Measurements from ENCODE around the gene NT5DC4.

NT5DC4 gene

DNA sequence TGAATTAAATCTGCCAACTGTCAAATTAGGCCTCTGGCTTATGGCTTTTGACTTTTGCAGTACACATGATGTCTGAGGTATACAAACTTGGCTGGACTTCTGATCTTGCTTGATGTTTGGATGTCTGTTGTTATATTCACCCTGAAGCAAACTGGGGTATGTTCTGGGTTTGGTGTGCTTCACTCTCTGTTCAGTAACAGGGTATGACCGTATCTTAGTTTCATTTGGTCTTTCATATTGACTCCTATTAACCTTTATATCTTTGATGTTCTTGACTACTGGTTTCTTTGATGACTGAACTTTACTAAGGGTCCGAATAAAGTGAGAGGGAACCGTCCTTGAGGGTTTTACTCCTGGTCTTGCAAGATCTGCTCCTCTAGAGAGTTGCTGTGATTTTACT, 35.4 kb downstream of the NT5DC4 start:
- DNase-seq = no peak

DNA sequence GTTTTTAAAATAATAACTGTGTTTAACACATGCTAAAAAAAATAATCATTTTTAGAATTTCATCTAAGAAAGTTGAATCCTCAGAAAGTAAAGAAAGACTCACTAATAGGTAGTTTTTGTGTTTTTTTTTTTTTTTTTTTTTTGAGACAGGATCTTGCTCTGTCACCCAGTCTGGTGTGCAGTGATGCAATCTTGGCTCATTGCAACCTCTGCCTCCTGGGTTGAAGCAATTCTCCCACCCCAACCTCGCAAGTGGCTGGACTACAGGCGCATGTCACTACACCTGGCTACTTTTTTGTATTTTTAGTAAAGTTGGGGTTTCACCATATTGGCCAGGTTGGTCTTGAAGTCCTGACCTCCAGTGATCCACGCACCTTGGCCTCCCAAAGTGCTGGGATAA, 36.4 kb downstream of the NT5DC4 start:
- DNase-seq = no peak

DNA sequence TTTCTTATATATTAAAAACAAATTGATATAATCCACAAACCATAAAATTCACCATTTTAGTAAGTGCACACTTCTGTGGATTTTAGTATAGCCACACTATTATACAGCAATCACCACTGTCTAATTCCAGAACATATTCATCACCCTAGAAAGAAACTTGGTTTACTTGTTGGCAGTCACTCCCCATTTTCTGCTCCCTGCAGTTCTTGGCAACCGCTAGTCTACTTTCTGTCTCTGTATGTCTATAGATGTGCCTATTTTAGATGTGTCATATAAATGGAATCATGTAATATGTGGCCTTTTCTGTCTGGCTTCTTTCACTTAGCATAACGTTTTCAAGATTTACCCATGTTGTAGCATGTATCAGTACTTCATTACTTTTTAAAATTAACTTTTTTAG, 37.9 kb downstream of the NT5DC4 start:
- no peak for DNase-seq

DNA sequence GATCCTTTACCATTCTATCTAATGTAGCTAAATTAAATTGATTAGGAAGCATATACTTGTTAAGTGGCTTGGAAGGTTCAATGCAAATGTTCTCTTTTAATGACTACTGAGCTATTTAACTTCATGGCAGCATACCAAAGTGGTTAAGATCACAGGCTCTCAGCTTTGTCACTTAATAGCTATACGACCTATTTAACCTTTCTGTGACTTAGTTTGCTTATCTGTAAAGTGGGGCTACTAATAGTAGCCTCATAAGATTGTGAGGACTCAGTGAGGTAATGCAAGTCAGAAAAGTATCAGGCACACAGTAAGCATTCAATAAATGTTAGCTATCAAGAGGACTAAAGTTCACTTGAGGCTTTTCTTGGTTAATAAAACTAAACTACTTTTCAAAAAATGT, 39.3 kb downstream of the NT5DC4 start:
- no peak for DNase-seq

DNA sequence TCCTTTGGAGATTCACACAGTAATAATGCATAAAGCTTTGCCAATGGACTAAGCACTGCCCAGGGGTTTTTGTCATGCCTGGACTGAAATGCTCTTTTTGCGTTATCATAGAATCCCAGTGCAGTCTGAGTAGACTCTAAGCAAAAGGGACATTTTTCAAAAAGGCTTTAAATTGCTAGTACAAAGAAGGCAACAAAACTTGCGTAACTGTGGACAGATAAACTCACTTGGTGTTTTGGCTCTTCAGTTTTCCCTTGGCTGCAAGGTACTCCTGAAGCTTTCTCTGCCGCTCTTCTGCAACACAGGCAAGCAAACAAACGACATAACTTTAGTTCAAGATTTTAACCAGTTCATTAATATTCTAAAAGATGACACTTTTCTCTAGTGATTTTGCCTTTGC, 41.5 kb downstream of the NT5DC4 start:
- no peak for DNase-seq

DNA sequence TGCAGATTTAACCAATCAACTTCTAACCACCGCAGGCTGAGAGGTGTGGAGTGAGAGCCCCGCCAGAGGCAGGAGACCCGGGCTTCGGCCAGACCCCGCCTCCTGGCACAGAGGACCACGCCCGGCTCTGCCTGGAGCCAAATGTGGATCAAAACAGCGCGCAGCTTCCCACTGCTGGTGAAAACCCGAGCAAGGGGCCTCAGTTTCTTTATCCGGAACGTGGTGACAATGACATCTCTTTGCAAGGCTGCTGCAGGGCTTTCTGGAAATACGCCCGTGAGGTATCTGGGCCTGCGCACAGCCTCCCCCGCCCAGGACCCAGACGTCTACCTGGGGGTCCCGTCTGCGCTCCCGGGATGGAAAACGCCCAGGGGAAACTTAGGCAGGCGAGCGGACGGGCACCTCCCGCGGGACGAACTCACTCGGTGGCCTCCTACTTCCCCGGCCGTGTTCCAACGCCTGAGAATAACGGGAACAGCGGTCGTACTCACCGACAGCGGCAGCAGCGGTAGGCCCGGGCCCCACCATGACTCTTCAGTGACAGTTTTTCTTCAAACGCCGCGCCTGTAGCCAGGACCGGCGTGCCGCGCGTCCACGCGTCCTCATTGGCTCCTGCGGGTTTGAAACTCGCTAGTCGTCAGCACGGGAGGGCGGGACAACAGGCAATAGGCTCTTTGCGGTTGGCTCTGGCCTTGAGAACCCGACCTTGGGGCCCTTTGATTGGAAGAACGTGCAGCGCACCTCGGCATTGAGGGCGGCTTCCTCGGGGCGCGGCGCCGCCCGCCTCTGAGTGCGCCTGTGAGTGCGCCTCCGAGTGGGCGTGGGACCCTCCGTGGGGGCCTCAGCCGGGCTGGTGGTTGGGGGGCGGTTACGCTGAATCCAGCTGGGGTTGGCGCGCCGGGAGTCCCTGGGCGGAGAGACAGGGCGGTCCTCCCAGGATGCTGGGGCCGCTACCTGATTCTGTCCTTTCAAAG, 43.5 kb downstream of the NT5DC4 start, which contains the start of gene CKAP2L:
TSS of gene CKAP2L (minus strand) at position 539 of the 974 bp plus-strand sequence. CDS start at position 528, 11 bp downstream.
- DNase-seq = peak; percentile 99

DNA sequence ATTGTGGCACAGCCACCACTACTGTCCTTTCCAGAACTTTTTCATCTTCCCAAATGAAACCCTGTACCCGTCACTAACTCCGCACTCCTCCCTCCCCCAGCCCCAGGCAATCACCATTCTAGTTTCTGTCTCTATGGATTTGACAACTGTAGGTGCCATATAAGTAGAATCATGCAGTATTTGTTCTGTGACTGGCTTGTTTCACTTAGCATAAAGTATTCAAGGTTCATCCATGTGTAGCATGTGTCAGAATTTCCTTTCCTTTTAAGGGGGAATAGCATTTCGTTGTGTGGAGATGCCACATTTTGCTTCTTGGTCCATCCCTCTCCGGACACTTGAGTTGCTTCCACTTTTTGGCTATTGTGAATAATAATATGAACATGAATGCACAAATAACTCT, 44.4 kb downstream of the NT5DC4 start:
- DNase-seq = no peak

DNA sequence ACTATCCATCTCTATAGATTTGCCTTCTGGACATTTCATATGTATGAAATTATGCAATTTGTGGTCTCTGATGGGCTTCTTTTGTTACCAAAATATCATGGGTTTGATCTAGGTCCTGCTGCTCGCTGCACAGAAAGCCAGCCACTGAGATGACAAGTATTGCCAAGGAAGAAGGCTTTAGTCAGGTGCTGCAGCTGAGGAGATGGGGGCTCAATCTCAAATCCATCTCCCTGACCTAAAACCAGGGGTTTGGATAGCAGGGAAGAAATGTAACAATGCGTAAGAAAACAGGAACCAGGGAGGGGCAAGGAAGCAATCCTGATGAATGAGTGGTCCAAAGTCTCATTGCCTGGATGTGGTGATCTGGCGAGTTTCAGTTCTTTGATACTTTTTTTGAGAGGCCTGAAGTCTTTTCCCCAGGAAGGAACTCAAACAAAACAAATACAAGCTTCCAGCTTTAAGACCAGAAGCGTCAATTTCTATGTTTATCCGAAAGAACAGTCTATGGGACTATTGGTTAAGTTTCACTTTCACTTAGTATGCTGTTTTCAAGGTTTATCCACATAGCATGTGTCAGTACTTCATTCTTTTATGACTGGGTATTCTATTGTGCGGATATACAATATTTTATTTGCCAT, 47.0 kb downstream of the NT5DC4 start:
- no peak for DNase-seq

DNA sequence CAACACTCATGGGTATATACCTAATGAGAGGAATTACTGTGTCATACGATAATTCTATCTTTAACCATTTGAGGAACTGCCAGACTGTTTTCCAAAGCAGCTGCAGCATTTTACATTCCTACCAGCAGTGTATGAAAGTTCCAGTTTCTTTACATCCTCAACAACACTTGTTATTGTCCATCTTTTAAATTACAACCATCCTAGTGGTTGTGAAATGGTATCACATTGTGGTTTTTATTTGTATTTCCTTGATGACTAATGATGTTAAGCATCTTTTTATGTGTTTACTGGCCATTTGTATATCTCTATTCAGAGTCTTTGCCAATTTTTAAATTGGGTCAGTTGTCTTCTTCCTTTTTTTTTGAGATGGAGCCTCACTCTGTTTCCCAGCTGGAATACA, 47.6 kb downstream of the NT5DC4 start:
- DNase-seq = no peak

DNA sequence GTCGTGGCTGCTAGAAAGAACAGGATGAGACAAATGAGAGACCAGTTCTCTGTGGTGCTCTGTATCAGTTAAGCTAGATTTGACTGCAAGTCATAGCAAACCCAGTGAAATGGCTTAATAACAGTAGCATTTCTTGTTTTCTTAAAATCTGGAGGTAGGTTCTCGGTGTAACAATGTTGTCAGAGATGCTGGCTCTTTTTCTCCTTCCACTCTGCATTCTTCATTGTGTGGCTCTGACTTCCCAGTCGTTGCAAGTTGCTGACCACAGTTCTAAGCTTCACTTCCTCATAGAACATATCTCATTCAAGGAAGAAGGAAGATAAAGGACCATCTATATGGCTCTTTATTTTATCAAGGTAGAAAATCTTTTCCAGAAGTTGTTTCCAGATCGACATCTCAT, 51.5 kb downstream of the NT5DC4 start:
- no peak for DNase-seq

DNA sequence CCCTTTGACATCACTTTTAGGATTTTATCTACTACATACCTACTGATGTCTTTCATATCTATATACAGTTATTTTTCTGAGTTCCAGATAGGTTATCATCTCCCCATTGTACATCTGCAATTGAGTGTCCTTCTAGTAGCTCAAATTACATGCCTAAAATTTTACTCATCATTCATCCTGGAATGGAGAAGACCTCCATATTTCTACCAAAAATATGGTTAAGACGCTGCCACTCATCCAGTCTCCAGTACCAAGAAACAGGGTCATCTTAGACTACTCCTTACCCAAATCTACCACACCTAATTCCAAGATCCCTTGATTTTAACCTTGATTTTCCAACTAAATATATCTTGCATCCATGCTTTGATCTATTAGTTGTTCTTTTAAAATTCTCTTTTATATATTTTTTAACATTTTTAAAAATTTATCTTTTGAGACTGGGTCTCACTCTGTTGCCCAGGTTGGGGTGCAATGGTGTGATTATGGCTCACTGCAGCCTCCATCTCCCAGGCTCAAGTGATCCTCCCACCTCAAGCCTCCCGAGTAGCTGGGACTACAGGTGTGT, 52.2 kb downstream of the NT5DC4 start:
- DNase-seq = no peak

DNA sequence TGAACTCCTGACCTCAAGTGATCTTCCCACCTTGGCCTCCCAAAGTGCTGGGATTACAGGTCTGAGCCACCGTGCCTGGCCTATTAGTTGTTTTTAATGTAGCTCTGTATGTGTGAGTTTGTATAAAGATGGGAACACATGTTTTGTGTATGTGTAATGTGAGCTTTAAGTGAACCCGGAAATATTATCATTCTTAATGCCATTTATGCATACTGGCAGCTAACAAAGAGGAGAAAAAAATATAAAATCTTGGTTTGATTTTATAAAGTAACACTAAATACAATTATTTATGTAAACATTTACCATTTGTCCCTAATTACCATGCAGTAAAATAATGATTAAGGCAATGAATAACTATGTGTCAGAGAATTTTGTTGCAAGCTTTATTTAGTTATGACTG, 52.7 kb downstream of the NT5DC4 start:
- no peak for DNase-seq

DNA sequence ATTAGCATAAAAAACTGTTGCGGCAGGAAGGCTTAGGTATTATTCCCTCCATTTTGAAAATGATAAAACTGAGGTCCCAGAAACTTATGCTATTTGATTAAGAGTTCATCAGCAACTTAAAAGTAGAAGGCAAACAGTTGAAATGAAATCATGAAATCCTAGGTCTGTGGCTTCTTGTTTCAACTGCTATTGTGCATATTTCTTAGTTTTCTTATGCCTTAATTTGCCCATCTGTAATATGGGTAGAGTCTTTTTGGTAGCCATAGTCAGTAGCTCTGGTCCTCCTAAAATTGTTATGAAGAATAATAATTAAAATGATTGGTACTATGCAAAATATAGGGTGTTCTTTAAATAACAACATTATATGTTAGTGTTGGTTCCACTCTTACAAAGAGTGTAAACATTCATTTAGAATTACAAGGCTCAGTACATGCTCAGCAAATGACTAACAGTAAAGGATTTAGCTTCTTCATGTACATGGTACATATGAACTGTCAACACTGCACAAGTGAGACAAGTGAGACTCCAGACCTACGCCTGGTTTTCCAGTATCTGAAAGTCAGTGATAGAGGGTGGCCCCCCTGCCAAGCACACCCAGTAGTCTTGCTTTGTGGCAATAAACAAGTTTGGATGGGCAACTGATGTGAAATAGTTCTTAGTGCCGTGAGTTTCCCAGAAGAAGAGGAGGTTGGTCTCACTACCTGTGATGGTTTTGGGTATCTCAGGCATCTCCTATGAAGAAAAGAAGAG, 53.9 kb downstream of the NT5DC4 start:
- DNase-seq = no peak

DNA sequence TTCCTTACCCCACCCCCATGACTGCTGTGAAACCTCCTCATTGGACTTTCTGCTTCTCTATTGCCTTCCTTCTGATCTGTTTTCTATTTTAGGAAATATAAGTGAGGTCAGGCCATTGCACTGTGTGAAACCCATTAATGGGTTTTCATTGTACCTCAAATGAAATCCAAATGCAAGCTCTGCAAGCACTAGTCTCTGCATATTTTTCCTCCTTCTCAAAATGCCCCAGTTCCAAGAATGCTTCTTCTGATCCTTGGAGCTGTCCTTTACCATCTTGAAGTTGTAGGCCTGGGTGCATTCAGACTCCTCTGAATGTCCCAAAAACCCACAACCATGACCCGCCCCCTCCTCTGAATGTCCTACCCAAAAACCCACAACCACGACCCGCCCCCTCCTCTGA, 55.3 kb downstream of the NT5DC4 start:
- DNase-seq = no peak

DNA sequence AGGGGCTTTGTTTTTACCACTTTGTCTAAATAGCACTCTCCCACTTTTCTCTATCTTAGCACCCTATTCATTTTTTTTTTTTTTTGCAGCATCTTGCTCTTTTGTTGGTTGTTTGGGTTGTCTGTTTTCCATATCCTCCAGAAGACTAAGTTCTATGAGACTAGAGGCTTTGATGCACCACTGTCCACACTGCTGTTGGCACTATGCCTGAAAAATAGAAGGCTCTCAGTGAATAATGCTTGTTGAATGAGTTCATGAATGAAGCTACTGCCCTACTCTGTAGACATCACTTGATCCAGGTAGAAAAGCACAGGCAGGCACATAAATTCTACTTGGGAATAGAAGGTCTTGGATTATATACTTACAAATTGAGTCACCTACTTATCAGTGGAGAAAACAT, 56.2 kb downstream of the NT5DC4 start:
- no peak for DNase-seq

DNA sequence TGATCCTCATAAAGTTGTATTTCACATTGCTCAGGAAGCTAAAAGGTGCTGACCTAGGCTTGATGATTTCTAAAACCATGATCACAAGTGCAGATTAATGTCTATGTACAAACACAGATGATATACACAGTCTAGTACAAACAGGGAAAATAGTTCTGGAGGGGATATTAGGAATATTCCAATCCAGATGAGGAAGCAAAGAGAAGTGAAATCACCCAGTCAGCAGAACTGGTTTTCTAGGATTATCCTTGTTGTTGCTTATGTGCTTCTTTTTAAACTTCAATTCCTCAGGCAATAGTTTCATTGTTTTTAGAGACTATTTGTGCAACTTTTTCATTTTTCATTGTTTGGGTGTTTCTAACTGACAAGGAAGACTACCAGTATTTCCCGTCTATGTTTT, 58.8 kb downstream of the NT5DC4 start:
- DNase-seq = no peak

DNA sequence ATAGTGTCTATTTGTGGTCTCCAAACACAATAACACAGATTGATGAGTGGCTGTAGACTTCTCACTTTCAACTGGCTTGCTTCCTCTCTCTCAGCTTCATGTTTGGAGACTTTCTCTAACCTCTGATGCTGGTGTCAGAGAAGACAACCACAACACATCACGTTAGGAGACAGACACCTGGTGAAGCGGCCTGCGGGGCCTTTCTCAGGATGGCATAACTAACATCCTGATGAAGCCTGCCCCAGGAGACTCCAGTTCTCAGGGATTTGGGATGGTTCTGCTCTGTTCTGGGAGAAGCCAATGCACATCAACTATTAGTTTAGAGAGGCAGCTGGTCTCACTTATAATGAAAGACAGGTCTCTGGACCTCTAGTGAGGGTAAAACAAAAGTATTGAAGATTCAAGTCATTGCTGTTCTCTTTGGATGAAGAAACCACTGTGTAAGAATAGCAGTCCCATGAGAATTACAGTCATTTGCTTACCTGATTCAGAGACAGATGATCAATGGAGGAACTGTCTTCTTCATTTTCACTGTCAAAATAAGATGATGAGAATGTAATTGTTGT, 61.5 kb downstream of the NT5DC4 start:
- DNase-seq = no peak

DNA sequence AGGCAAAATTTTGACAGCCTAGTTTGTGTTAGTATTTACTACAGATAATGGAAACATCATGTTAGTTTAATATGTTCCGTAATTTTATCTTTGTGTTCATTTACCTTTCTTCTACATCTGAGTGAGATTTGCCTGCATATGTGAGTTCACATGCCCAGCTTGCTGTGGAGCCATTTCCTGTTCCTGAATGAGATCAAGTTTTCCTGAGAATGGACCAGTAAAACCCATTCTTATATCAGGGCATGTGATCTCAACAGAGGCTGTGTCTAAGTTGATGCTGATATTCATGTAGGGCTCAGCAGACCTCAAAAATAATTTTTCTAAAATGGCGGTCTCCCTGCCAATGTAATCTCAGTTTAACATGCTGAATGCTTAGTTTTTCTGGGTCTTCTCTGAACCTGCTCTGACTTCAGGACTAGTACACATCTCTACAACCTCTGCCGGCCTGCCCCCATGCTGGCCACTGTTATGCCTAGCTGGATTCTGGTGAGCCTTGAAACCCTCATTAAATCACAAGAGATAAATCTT, 62.4 kb downstream of the NT5DC4 start:
- no peak for DNase-seq

DNA sequence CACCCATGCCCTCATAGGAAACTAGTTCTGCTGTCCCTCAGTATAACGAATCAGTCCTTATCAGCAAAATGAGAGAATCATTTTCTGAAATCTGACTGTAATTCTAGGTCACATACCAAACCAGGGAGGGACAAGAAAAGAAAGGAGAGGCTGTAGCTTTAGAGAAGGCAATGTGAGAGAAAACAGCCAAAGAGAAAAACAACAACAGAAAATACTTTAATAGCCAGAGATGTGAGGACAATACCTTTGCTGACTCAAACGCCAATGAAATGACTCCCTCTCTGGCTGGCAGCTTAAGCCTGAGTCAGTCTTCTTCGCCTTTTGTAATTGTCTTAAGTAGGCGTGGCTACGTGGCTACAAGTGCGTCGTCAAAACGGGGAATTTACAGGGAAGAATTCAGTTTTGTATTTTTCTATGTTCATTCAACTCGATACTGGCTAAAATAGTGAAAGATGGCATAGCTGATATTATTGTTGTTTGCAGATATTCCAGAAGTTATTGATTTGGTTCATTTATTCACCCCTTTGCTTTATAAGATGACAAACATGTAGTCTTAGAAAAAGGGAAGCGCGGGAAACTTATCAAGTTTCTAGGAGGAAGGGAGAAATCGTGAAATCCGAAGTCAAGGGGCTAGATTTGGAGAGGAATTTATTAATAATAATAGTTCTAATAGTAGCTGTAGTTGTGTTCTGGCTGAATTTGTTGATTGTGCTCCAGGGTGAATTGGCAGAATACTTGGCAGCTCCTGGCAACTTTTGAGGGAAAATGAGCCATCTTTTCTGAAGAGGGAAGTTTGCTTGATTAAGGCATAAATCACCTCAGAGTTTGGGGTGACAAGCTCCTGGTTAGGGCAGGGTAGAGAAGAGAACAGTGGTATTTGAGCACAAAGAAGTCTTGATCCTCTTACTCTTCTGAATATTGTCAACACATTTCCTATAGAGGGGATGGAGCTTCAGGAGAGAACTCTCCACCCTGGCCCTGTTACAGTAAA, 63.7 kb downstream of the NT5DC4 start, which contains the start of gene IL1A:
TSS of gene IL1A (minus strand) at position 295 of the 991 bp plus-strand sequence. CDS start 723 bp downstream, outside the sequence.
- DNase-seq = no peak

DNA sequence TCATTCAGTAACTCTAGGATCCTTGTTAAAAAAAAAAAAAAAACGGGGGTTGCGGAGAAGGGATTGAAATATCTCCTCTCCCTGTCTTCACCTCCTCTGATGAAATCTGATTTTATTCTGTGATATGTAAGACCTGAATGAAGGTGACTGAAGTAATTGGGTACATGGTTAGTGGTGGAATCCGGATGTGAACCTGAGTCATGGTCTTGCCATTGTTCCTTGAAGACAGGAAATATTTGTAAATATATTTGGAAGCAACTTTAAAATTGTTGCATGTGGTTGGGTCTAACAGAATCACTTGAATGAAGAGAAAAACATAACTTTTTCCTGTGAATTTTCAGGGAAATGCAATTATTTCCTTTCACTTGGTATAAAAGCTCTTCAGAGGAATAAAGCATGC, 66.5 kb downstream of the NT5DC4 start:
- no peak for DNase-seq

All from hematopoietic multipotent progenitor cell treated with erythropoietin and hydrocortisone succinate and interleukin-3 and kit ligand, for 8 days (in vitro differentiated cells).